GM21825 (cell line): ENCODE results near the gene ABCB1.
"Not testable (repeated sequence)": the region's sequence is repeated elsewhere in the genome, so short reads cannot be mapped to it uniquely, and the experiment has no call there.

ENCODE experiments used
- ATAC-seq: cut with Tn5 transposase; IDR thresholded peaks from one replicate; pipeline ENCODE4 v1.9.1; 2021; ENCODE audit warnings: mild to moderate bottlenecking, moderate library complexity; ENCODE audit not compliant: unreplicated experiment

Gene ABCB1

DNA sequence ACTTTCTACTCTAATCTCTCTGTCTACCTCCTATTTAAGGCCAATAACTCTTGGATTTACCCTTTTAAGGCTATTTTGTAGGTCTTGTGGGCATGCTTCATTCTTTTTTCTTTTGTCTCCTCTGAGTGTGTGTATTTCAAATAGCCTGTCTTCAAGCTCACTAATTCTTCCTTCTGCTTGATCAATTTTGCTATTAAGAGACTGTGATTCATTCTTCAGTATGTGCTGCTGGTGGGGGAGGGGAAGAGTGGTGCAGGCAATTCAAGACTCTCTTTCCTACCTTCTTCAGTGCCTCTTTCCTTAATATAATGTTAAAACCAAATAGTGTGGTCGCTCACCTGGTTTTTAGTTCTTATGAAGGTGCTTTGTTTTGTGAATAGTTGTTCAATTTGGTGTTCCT is 20.0 kb downstream of the ABCB1 start:
- ATAC-seq: no peak

DNA sequence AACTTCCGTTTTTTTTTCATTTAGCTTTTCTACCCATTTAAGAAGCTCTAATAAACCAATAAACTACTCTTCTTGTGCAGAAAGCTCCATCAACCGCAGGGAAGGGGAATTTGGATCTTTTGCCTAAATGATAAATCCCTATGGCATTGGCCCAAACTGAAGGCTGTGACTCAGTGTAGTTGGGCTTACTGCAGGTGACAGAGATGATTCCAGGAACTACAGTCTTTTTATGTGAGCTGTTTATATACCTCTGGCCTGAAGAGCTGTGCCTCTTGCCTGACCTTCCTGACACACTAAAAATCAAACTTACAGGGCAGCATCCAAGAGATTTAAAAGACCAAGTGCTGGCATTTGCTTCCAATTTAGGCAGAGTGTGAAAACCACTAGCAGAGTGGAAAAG is 25.2 kb downstream of the ABCB1 start:
- no peak for ATAC-seq

GRCh38 chr7:87574630-87575029 is 26.1 kb downstream of the ABCB1 start:
- ATAC-seq: no peak

- not testable (repeated sequence) for ATAC-seq
These were observed 28.2 kb downstream of the ABCB1 start for GRCh38 chr7:87572513-87572912.

DNA sequence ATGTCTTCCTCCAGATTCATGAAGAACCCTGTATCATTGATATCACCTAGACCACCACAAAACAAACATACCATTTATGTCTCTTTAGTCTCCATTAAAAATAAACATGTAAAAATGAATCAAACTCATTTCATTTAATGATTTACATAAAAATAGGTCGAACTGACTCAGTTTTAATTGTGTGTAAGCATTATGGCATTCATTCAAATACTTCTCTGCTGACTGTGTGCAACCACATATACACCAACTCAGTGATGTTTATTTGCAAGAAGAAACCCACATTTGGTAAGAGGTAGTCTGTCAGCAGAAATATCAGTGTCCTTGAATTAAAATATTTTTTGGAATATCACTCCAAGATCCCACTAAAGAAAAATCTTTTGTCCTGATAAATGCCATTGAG is 30.5 kb downstream of the ABCB1 start:
- ATAC-seq: no peak

GRCh38 chr7:87567052-87567451 is 33.6 kb downstream of the ABCB1 start:
- no peak for ATAC-seq

GRCh38 chr7:87566311-87566900 is 34.3 kb downstream of the ABCB1 start:
- ATAC-seq: no peak

- ATAC-seq: no peak
These were observed 34.8 kb downstream of the ABCB1 start for GRCh38 chr7:87565877-87566276.

DNA sequence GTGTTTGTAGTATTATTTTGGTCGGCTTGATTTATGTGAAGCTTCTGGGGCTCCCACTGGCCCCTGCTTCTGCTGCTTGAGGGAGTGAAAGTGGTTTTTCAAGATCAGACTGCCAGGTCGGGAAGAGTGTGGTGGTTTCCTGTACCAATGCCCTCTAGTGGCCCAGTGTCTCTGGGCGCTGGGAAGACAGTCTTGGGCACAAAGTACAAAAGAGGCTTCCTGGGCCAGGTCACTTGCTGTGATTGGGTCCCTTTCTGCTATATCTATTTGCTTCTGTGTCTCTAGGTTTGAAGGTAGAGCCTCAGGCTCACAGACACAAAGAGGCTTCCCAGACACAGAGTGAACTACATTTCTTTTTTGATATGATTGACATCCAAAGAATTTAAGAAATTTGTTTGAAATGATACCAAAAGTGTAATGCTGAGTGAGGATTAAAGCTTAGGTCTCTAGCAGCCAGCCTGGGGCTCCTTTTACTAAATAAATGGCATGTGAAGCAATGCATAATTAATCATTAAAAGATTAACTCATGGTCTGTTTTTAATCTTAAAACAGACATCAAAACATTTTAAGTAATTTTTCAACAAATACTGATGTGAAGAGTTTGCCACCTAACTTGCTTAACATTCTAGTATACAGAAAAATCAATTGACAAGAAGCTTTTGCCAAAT is 36.3 kb downstream of the ABCB1 start:
- ATAC-seq: peak; percentile 90

GRCh38 chr7:87561702-87562101 is 39.0 kb downstream of the ABCB1 start:
- ATAC-seq: no peak

- ATAC-seq: no peak
These were observed 39.6 kb downstream of the ABCB1 start for GRCh38 chr7:87561102-87561501.

GRCh38 chr7:87552351-87552900 is 48.3 kb downstream of the ABCB1 start:
- no peak for ATAC-seq

- no peak for ATAC-seq
These were observed 52.4 kb downstream of the ABCB1 start for GRCh38 chr7:87548123-87548919.

GRCh38 chr7:87545760-87546159 is 54.9 kb downstream of the ABCB1 start:
- ATAC-seq: no peak

- ATAC-seq: no peak
These were observed 57.1 kb downstream of the ABCB1 start for GRCh38 chr7:87543623-87544022.

- no peak for ATAC-seq
These were observed 59.0 kb downstream of the ABCB1 start for GRCh38 chr7:87541648-87542047.

GRCh38 chr7:87538052-87538451 is 62.6 kb downstream of the ABCB1 start:
- no peak for ATAC-seq

DNA sequence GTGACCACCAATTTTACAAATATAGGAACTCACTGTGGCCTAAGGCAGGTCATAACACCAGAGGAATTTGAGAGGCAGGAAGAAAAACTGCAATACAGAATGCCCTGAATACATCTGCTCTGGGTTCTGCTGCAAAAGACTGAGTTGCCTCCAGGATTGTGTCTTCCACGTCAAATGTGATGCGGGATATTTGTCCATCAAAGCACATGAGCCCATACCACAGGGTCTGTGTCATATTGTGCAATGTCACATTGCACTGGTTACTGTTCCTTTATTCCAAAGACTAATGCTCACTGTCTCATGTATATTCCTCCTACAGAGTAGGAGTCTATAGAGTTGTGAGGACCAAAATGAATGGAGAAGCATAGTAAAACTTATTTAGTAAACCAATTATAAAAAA is 66.6 kb downstream of the ABCB1 start:
- no peak for ATAC-seq

- ATAC-seq: no peak
These were observed 70.6 kb downstream of the ABCB1 start for GRCh38 chr7:87530126-87530525.

GRCh38 chr7:87528730-87529129 is 72.0 kb downstream of the ABCB1 start:
- no peak for ATAC-seq

GRCh38 chr7:87518735-87519134 is 81.9 kb downstream of the ABCB1 start:
- ATAC-seq: no peak

DNA sequence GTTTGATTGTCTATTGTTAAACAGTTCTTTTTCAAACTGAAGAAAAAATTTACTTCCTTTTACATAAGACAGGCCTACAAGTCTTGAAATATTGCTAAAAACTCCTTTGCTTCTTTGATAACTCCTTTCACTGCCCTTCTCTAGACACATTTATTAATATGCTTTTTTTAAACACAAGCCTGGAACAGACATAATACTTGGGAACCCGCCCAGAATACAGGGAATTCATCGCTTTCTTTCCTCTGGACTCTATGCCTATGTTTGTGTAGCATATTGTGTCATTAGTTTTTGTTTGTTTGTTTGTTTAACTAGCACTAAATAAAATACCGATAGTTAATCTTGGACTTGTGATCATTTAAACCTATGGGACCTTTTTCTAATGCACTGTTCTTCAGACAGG is 82.8 kb downstream of the ABCB1 start:
- no peak for ATAC-seq
